Epithelial cell of prostate (primary cell): Measurements from ENCODE around the gene STAT1.
A peak's percentile ranks its signal among the peaks of the same experiment; 100 is the strongest.
"Not testable (repeated sequence)": the region's sequence is repeated elsewhere in the genome, so short reads cannot be mapped to it uniquely, and the experiment has no call there.

Experiments
- DNase-seq: peaks from one replicate; pipeline ENCODE4 v3.0.0-alpha.2; 2011; ENCODE audit warnings: low read depth, low spot score
- H3K27ac ChIP-seq: fragments of 450-650 bp; 2 replicates; pipeline ENCODE4 v1.5.1; 2017; ENCODE audit warnings: mild to moderate bottlenecking

The STAT1 gene

GRCh38 chr2:190970160-190970559 lies 43.8 kb downstream of the STAT1 start:
- H3K27ac ChIP-seq = no peak overlapping the region

GRCh38 chr2:190968522-190968921 lies 45.4 kb downstream of the STAT1 start:
- no peak overlapping the region for H3K27ac ChIP-seq
- no peak for DNase-seq

More at GRCh38 chr2:190970160-190970559, 43.8 kb downstream of the STAT1 start:
- DNase-seq = no peak

GRCh38 chr2:190965580-190966222 lies 48.3 kb downstream of the STAT1 start:
- no peak overlapping the region for H3K27ac ChIP-seq
- no peak for DNase-seq

GRCh38 chr2:190964170-190964795 lies 49.7 kb downstream of the STAT1 start:
- DNase-seq = no peak
- no peak overlapping the region for H3K27ac ChIP-seq

- DNase-seq = no peak
- no peak overlapping the region for H3K27ac ChIP-seq
Observed at GRCh38 chr2:190963088-190963487, 50.9 kb downstream of the STAT1 start.

- no peak for DNase-seq
- H3K27ac ChIP-seq = no peak overlapping the region
Observed at GRCh38 chr2:190961918-190962487, 52.0 kb downstream of the STAT1 start.

GRCh38 chr2:190961117-190961516 lies 52.9 kb downstream of the STAT1 start:
- not testable (repeated sequence) for H3K27ac ChIP-seq, DNase-seq

GRCh38 chr2:190959911-190960788 lies 53.8 kb downstream of the STAT1 start:
- no peak for DNase-seq
- H3K27ac ChIP-seq = no peak overlapping the region

GRCh38 chr2:190953257-190953656 lies 60.7 kb downstream of the STAT1 start:
- no peak overlapping the region for H3K27ac ChIP-seq
- DNase-seq = no peak

- DNase-seq = no peak
- no peak overlapping the region for H3K27ac ChIP-seq
Observed at GRCh38 chr2:190950566-190950991, 63.4 kb downstream of the STAT1 start.

- DNase-seq = no peak
- peak overlapping the region; percentile 37 for H3K27ac ChIP-seq
Observed at GRCh38 chr2:190948671-190949070, 65.3 kb downstream of the STAT1 start.

- H3K27ac ChIP-seq = peak overlapping the region; percentile 37
Observed at GRCh38 chr2:190947711-190948251, 66.2 kb downstream of the STAT1 start.

GRCh38 chr2:190947141-190947540 lies 66.8 kb downstream of the STAT1 start:
- DNase-seq = no peak
- H3K27ac ChIP-seq = peak overlapping the region; percentile 37

More at GRCh38 chr2:190947711-190948251, 66.2 kb downstream of the STAT1 start:
- no peak for DNase-seq

GRCh38 chr2:190943706-190944105 lies 70.3 kb downstream of the STAT1 start:
- no peak for DNase-seq
- no peak overlapping the region for H3K27ac ChIP-seq

GRCh38 chr2:190942697-190943096 lies 71.3 kb downstream of the STAT1 start:
- no peak for DNase-seq

GRCh38 chr2:190941571-190941970 lies 72.4 kb downstream of the STAT1 start:
- DNase-seq = no peak
- no peak overlapping the region for H3K27ac ChIP-seq

More at GRCh38 chr2:190942697-190943096, 71.3 kb downstream of the STAT1 start:
- H3K27ac ChIP-seq = no peak overlapping the region

- no peak overlapping the region for H3K27ac ChIP-seq
- DNase-seq = no peak
Observed at GRCh38 chr2:190940454-190940853, 73.5 kb downstream of the STAT1 start.

GRCh38 chr2:190938771-190939335 lies 75.1 kb downstream of the STAT1 start:
- H3K27ac ChIP-seq = no peak overlapping the region

GRCh38 chr2:190935054-190935453 lies 78.9 kb downstream of the STAT1 start:
- H3K27ac ChIP-seq = no peak overlapping the region
- DNase-seq = no peak

More at GRCh38 chr2:190938771-190939335, 75.1 kb downstream of the STAT1 start:
- no peak for DNase-seq

GRCh38 chr2:190933361-190933760 lies 80.6 kb downstream of the STAT1 start:
- H3K27ac ChIP-seq = no peak overlapping the region
- DNase-seq = no peak
